HG02870 (cell line): Measurements from ENCODE around the gene FAM186B.

ENCODE experiments used
- ATAC-seq: cut with Tn5 transposase; IDR thresholded peaks from one replicate; pipeline ENCODE4 v1.9.1; 2021; ENCODE audit warnings: mild to moderate bottlenecking, moderate library complexity; ENCODE audit not compliant: unreplicated experiment

Gene FAM186B

DNA sequence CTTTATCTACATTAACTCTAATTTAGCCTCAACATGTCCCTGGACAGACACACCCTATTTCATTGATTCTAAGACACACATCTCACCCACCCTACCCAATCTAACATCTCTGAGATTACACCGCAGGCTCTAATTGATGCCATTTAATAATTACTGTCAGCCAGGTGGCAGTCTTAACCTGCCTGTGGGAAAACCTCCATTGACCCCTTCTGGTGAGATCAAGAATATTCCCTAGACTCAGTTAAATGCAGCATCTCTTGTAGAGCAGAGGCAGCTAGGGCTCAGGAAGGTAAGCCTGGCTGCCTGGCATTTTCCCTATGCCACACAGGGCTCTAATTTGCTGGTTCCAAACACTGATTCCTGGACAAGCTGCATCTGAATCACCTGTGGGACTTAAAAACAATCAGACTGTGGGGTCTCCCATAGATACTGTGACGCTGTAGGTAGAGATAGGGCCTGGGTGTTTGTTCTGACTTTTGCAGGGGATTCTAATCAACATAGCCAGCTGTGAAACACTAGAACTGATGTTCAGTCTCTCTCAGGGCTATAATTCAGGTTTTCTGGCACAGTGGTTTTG lies 51.8 kb downstream of the FAM186B start:
- no peak for ATAC-seq

- no peak for ATAC-seq
These were observed 52.5 kb downstream of the FAM186B start for GRCh38 chr12:49552899-49553298.

DNA sequence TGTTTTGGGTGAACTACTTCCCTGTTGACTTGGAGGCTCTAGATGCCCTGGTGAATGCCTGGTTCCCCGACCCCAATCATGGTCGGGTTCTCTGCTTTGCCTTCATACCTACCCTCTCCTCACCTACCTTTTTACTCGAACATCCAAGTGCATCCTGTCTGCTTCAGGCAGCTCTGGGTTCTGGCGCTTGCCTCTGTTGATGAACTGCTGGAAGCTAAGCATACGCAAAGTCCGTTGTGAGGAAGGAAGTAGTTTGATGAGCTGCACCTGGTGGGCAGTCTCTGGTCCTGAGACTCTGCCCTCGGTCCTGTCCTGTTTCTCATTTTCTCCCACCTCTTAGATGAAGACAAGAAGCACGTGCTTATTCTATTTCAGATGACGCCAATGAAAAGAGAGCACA lies 53.0 kb downstream of the FAM186B start:
- no peak for ATAC-seq

DNA sequence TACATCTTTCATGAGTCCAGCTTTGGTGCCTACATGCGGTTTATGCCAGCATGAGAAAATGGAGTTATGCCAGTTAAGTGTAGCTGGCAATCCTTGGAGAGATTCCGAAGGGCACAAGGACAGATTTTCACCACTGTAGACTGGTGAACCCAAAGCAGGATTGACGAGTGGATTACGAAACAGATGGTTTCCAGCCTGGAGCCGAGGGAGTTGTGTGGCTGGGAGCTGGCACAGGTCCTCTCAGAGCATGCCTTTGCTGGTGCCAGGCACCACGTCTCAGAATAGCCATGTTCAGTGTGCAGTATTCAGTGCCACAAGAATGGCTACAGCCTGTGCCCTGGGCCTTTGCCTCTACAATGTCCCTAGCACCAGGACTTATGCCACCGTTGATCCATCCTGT lies 53.4 kb downstream of the FAM186B start:
- ATAC-seq, result no peak

DNA sequence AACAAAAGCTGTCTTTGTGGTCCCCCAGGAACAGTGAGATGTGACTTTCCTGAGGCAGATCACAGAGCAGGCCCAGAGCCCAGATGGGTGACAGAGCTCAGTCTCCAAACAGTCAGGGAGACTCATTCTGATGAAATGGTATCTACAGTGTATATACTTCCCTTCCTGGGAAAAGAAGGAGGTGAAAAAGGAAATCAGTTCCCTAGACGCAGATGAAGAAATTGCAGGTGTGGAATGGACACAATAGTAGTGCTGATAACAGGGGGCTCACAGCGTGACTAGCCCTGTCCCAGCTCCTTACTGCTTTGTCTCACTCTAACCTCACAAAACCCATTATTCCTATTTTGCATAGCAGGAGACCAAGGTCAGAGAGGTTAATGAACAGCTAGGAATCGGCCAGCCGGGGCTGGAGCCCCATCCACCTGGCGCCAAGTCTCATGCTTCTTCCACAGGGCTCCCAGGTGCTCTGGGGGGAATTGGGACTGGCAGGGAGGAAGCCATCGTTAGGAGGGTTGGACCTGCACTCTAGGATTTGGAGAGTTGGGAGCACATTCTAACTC lies 54.7 kb downstream of the FAM186B start:
- no peak for ATAC-seq

DNA sequence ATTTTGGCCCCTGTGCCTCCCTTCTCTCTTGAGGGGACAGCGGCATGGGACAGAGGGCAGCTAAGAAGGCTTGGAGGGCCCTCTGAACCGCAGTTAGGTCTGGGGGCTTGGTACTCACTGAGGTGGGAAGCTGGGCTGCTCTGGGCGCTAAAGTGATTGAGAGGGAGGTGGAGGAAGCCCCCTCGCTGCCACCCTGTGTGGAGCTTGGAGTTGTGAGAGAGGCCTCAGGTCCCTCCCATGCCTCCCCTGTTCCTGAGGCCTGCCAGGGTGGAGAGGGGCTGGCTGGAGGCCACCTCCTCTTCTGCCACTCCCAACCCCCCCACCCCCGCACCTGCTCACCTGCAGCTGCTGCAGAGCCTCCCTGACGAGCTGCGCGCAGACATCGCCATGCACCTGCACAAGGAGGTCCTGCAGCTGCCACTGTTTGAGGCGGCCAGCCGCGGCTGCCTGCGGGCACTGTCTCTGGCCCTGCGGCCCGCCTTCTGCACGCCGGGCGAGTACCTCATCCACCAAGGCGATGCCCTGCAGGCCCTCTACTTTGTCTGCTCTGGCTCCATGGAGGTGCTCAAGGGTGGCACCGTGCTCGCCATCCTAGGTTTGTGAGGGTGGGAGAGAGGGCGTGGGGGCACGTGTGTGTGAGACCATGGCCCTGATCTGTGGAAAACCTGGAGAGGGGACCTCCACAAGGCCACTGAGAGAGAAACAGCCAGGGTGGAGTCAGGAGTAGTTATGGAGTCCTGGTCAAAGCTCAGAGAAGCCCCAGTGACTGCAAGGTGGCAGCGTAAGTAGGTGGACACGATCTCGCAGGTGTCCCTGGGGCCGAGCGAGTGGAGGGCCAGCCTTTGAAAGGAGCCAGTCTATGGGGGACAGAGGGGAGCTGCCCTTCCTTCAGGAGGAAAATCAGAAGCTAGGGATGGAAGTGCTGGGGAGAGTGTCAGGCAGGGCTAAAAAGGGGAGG lies 55.4 kb downstream of the FAM186B start:
- no peak for ATAC-seq

DNA sequence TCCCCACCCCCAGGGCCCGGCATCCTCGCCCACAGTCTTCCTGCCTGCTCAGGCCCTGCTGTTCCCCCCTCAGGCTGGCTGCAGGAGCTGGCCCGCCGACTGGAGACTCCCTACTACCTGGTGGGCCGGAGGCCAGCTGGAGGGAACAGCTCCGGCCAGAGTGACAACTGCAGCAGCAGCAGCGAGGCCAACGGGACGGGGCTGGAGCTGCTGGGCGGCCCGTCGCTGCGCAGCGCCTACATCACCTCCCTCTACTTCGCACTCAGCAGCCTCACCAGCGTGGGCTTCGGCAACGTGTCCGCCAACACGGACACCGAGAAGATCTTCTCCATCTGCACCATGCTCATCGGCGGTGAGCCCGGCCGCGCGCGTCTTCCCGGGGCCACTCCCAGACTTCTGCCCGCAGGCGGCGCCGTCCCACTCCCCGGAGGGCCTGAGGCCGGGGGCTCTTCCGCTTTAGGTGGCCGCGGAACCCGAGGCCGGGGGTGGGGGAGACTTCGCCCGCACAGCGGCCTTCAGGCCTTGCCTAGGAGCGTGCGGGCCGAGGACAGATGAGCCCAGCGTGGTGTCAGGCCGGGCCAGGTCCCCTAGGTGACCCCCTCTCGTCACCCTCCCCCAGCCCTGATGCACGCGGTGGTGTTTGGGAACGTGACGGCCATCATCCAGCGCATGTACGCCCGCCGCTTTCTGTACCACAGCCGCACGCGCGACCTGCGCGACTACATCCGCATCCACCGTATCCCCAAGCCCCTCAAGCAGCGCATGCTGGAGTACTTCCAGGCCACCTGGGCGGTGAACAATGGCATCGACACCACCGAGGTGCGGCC lies 56.4 kb downstream of the FAM186B start:
- ATAC-seq, result no peak

DNA sequence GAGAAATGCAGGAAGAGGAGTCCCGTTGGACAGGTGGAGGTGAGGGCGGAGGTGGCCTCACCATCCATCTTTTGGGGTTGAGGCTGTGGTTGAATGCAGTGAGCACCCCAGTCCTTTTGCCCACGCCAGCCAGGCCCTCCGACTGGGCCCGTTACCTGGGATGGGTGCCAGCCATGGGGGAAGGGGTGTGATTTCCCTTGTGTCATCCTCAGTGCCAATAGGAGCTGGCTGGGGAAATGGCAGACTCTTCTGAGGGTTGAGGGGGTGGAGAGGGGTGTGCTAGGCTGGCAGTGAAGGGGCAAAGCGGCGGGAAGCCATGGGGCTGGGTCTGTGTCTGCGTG lies 57.0 kb downstream of the FAM186B start:
- ATAC-seq, result no peak

GRCh38 chr12:49547090-49547690 lies 58.2 kb downstream of the FAM186B start:
- ATAC-seq, result no peak

DNA sequence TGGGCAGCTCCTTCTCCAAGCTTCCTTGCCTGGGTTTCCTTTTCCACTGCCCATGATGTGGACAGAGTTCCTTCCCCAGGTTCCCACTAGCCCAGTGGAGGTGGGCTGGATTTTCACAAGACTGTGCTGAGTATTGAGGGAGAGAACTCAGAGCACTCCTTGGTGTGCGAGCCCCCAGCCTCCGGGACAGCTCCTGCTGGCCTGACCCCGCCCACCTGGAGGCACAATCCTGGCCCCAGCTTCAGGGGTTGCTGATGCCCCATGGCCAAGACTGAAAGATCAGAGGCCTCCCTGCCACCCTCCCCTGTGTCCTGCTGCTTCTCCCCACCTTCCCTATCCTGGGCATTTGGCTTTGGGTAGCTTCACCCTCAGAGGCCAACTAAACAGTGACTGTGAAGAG lies 59.0 kb downstream of the FAM186B start:
- ATAC-seq, result no peak

GRCh38 chr12:49545815-49546214 lies 59.6 kb downstream of the FAM186B start:
- ATAC-seq, result no peak

- ATAC-seq, result no peak
These were observed 61.3 kb downstream of the FAM186B start for GRCh38 chr12:49543914-49544815.

DNA sequence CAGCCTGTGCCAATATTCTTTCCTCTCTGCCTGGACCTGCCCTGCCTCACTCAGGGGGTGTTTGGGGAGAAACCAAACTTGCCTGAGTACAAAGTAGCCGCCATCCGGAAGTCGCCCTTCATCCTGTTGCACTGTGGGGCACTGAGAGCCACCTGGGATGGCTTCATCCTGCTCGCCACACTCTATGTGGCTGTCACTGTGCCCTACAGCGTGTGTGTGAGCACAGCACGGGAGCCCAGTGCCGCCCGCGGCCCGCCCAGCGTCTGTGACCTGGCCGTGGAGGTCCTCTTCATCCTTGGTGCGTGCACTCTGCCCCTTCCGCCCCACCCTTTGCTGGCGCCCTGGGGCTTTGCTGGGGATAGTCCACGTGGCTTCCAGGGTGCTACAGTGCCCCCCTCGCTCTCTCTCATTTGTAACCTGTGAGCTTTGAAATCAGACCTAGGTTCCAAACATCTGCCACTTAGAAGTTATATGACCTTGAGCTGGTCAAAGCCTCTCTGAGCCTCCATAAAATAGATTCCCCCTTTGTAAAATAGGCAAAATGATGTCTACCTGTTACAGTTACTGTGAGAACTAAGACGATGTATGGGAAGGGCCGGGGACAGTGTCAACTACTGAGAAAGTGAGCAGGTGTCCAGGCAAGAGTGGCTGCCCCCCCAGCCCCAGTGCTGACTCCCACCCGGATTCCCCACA lies 62.1 kb downstream of the FAM186B start:
- ATAC-seq, result no peak

DNA sequence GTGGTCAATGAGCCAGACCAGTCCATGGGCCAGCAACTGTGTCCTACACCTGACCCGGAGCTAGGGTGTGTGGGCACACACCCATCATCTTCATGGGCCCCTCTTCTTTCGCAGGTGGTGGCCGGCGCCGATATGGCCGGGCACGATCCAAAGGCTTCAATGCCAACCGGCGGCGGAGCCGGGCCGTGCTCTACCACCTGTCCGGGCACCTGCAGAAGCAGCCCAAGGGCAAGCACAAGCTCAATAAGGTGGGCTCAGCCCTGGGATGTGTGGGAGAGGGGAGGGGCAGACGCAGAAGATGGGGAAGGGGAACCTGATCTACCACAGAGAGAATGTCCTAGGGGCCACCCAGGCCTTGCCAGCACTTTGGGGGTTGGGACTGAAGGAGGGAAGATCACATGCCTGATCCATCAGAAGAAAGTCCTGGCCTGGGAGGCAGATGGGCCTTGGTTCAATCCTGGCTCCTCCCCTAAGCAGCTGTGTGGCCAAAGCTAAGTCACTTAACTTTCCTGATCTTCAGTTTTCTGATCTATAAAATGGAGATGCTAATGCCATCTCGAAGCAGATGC lies 62.8 kb downstream of the FAM186B start:
- ATAC-seq, result no peak

DNA sequence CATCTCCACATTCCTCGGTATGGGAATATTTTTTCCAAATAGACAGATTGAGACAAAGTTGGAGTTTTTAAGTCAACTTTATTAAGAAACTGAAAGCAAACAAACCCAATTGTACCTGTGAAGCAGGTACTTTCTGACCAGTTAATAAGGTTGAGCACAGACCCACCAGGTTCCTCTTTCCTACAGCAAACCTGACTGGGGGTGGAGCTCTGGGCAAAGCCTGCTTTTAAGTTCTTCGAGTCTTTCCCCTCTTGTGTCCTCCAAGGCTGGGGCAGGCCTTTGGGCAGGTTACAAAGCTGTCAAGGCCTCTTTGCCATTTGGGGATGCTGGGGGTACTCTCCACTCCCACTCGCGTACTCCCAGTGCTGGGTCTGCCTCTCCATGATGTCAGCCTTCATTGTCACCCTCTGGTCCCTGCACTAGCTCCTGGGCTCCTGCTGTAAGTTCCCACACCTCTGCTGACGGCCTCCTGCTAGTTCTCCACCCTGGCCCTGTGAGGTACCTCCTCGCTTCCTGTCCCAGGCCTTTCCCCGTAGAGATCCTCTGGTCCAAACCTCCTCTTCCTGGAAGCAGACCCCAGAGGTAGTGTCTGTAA lies 63.4 kb downstream of the FAM186B start:
- ATAC-seq, result no peak

DNA sequence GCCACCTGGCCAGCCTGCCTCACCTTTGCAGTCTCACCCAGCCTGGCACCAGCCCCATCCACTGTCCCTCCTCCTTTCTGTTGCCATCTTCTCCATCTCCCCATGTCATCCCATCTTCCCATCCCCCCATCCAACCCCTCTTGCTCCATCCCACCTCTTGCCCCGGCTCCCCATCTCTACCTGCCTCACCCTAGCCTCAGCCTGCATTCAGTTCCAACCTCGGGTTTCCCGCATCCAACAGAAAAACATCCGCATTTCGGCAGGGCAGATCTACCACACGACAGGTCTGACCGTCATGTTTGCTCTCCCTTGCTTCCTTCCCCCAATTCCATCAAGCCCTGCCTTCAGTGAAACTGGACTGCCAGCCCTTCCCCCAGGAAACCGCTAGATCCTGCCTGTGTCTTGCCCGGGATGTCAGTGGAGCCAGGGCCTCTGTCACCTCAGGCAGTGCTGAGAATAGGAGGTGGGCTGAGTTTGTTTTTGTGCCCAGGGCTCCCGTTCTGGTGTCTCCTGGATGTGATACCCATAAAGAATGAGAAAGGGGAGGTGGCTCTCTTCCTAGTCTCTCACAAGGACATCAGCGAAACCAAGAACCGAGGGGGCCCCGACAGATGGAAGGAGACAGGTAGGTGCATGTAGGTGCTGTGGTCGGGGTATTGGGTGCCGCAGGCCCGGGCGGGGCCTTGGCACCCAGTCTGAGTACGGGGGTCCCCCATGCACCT lies 64.1 kb downstream of the FAM186B start:
- no peak for ATAC-seq

- ATAC-seq, result no peak
These were observed 65.0 kb downstream of the FAM186B start for GRCh38 chr12:49540229-49541139.
